Esophagus muscularis mucosa (tissue), 4 donors: Measurements from ENCODE around the gene PIN4.
"Not testable (repeated sequence)": the region's sequence is repeated elsewhere in the genome, so short reads cannot be mapped to it uniquely, and the experiment has no call there.

Experiments used
- EP300 ChIP-seq: sonication (generic); formaldehyde crosslinking; IDR thresholded peaks from one replicate; pipeline ENCODE4 v1.6.1; 2017; ENCODE audit warnings: antibody characterized with exemption
- POLR2A ChIP-seq: fragments of 450-650 bp; IDR thresholded peaks from one replicate; pipeline ENCODE4 v1.6.1; 2017; ENCODE audit warnings: antibody characterized with exemption, moderate library complexity, mild to moderate bottlenecking, low read depth
- POLR2AphosphoS5 ChIP-seq, 2 donors: sonication (generic); formaldehyde crosslinking; IDR thresholded peaks; one replicate each; pipeline ENCODE4 v1.6.1; 2017; ENCODE audit warnings: antibody characterized with exemption in 2 of 2
- TF ChIP-seq, protein P1 (sequence below), 3 experiments: fragments of 200-600 bp in 2 of 3; fragments of 450-650 bp in 1 of 3; sonication (generic) in 2 of 3; IDR thresholded peaks; one replicate each; pipeline ENCODE4 v1.5.1; 2017 to 2019; ENCODE audit warnings: antibody characterized with exemption in 3 of 3, mild to moderate bottlenecking in 2 of 3, moderate library complexity in 1 of 3

DNA sequence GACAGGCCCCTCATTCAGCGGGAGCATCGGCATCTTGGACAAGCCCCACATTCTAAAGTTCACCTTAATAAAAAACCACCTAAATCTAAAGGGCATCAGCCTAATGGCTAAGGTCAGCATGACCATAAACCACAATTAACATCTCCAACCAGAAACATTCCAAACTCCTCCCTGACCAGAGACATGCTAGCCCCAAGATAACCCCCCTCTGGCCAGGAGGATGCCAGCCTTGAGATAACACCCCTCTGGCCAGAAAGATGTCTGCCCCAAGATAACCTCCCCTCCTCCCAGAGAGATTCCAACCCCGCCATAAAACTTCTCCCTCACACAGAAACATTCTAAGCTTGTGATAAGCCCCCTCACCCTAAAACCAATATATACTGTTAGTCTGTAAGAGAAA, 38.8 kb downstream of the PIN4 start:
- TF ChIP-seq, protein P1, sequence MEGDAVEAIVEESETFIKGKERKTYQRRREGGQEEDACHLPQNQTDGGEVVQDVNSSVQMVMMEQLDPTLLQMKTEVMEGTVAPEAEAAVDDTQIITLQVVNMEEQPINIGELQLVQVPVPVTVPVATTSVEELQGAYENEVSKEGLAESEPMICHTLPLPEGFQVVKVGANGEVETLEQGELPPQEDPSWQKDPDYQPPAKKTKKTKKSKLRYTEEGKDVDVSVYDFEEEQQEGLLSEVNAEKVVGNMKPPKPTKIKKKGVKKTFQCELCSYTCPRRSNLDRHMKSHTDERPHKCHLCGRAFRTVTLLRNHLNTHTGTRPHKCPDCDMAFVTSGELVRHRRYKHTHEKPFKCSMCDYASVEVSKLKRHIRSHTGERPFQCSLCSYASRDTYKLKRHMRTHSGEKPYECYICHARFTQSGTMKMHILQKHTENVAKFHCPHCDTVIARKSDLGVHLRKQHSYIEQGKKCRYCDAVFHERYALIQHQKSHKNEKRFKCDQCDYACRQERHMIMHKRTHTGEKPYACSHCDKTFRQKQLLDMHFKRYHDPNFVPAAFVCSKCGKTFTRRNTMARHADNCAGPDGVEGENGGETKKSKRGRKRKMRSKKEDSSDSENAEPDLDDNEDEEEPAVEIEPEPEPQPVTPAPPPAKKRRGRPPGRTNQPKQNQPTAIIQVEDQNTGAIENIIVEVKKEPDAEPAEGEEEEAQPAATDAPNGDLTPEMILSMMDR (IDR thresholded peaks at IDR 0.05) = not testable (repeated sequence)
- TF ChIP-seq POLR2A; POLR2AphosphoS5 (IDR thresholded peaks at IDR 0.05); EP300: not testable (repeated sequence)
